Measurements from ENCODE around the gene HAPLN1.

- TF ChIP-seq CTCF (IDR thresholded peaks at IDR 0.05) (no peak), POLR2AphosphoS5 (IDR thresholded peaks at IDR 0.05) (no peak), POLR2A (IDR thresholded peaks at IDR 0.05) (no peak)
Observed at GRCh38 chr5:83672158-83672557, 48.5 kb downstream of the HAPLN1 start.

Data from prostate gland (tissue), 2 donors.